Activated CD8-positive, alpha-beta memory T cell treated with anti-CD3 and anti-CD28 coated beads, Interleukin-2, amount 50 U/mL, for 24 hours (primary cell): ENCODE measurements around the gene CWC22.
"Not testable (repeated sequence)": the region's sequence is repeated elsewhere in the genome, so short reads cannot be mapped to it uniquely, and the experiment has no call there.

Experiments used
- DNase-seq: peaks from one replicate; pipeline ENCODE4 v3.0.0-alpha.2; 2020; ENCODE audit errors: extremely low read depth

Gene CWC22

DNA sequence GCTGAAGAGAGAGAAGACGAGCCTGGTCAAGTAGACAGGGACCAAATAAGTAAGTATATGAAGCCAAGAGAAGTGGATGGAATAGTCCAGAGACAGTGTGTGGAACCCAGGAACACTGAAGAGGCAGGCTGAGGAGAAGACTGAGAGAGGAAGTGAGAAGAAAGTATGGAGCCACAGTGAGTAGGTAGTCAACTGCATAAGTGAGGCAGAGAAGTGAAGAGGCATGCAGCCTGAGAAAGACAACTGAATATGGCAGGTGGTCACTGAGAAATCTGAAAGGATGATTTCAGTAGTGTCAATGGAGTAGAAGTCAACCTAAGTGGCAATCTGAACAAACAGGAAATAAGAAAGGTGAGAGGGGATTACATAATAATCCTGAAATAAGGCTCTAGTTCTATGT lies 55.4 kb downstream of the CWC22 start:
- no peak for DNase-seq

DNA sequence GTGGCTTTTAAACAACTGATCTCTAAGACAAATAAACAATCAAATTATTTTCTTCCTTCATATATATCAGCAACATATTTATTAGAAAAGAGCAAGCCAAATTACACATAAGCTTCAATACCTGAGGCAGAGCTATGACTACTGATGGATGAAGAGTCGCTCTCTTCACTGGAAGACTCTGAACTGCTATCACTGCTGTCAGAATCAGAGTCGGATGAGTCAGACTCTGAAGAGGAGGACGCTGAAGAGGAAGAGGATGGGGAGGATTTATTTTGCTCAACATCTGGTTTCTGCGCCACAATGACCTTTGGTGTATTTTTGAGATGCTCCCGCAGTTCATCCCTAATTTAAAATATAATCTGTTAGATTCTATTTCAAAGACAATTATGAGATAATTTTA lies 56.7 kb downstream of the CWC22 start:
- DNase-seq, result no peak

DNA sequence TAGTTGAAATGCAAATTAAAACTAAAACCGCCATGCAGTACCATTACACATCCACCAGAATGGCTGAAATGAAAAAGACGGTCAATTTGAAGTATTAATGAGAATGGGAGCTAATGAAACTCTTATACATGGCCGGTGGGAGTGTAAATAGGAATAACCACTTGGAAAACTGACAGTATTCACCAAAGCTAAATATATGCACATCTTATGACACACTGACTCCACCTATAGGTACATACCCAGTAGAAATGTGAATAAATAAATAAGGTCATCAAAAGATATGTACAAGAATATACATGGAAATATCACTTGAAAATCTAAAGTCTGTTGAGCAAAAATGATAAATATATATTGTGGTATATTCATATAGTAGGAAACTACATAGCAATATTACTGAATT lies 57.7 kb downstream of the CWC22 start:
- no peak for DNase-seq

DNA sequence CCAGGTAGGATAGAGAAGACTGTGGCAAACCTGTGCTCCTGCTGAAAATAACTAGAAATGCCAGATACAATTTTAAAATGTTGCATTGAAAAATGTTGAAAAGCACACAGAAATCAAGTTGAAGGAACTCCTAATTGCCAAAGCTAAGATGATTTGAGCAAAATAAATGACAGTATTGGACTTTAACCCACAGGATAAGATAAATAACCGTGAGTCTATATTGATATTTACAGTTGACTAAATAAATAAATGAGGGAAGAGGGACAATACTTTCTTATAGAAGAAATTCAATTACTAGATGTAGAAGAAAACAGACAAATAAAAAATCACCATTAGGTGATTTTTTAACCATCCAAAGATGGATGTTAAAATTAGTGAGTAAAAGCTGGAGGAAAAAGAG lies 59.0 kb downstream of the CWC22 start:
- DNase-seq, result no peak

DNA sequence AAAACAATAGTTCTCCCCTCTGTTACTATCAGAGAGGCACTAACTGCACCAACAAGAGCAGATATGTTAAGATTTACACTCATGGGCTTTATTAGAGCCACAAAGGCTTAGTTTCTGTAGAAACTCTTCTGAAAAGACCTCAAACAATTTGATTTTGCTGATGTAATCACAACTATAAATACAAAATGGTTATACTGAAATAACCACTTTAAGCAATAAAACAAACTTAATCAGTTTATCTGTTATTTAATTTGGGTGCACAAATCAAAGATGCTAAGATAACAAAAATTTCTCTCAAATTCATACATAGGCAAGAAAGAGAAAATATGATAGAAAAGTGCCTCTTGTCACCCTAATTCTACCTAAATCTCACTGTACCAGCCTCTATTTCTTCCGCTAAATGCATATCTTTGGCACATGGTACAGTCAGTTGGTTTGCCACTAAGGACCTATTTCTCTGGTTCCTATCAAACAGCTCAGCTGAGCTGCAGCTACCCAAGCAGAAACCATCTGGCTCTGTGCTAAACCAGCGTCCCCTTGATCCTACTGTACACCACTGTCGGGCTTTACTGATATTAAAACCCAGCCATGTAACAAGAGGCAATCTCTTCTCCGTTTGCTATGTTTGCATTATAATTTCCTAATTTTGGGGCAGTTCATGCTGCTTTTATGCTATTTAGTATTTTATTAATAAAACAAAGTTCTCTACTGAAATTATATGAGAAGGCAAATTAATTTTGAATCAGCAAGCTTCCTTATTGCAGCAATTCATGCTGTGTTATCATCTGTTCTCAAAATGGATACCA lies 60.1 kb downstream of the CWC22 start:
- no peak for DNase-seq

DNA sequence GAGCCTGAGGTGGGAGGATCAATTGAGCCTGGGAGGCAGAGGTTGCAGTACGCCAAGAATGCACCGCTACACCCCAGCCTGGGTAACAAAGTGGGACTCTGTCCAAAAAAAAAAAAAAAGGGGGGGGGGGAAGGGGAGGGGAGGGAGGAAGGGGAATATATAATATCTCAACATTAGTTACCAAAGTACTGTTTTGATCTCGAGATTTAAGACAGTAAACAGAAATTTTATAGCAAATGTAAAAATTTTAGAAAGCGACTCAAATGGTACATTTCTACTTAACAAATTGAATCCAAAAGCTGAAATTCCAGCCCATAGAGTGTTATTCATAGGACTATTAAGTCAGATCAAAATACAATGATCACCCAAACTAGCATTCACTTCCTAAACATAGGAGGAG lies 60.8 kb downstream of the CWC22 start:
- DNase-seq, result no peak

DNA sequence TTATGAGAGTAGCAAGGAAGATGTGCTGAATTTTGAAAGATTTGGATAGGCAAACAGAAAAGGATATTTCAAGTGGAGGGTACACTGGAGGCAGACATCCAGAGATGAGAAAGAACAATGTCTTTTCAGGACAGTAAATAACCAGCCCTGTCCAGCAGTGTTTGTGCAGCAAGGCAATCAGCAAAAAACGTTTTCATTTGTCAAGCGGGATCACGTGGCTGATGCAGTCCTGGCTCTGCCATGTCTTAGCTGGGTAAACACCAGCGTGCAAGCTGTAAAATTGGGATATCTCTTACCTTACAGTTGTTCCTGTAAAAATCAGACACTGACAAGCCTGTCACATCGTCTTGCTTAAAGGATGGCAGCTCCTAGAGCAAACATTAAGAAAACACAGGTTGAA lies 67.8 kb downstream of the CWC22 start:
- DNase-seq, result no peak

DNA sequence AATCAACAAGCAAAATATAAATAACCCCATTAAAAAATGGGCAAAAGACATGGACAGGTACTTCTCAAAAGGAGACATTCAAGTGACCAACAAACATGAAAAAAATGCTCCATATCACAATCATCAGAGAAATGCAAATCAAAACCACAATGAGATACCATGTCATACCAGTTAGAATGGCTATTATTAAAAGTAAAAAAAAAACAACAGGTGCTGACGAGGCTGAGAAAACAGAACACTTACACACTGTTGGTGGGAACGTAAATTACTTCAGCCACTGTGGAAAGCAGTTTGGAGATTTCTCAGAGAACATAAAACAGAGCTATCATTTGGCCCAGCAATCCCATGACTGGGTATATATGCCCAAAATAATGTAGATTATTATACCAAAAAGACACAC lies 69.1 kb downstream of the CWC22 start:
- DNase-seq, result no peak

DNA sequence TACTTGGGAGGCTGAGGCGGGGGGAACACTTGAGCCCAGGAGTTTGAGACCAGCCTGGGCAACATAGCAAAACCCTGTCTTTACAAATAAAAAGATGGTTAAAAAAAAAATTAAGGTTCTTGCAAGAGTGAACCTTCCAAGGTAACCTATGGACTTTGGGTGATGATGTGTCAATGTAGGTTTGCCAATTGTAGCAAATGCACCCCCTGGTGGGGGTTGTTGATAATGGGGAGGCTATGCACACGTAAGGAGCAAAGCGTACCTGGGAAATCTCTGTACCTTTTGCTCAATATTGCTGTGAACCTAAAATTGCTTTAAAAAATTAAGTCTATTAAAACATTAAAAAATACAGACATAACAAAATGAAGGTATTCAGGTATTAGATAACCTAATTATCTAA lies 70.4 kb downstream of the CWC22 start:
- no peak for DNase-seq

DNA sequence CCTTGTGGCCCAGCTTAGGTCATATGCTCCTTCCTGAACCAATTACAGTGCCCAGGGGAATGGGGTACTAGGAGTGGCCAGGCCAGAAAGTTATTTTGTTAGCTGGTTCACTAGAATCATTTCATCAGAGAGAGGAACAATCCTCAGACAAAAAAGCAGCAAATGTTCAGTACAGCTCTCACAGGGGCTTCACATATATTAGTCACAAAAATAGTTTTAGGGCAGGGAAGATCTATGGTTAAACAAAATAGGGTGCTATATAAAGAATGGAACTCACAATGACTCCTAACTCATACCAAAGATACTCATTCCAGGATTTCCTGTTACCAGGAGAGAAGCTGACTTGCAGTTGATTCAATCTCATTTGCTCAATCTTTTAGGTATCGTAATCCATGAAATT lies 71.0 kb downstream of the CWC22 start:
- no peak for DNase-seq

DNA sequence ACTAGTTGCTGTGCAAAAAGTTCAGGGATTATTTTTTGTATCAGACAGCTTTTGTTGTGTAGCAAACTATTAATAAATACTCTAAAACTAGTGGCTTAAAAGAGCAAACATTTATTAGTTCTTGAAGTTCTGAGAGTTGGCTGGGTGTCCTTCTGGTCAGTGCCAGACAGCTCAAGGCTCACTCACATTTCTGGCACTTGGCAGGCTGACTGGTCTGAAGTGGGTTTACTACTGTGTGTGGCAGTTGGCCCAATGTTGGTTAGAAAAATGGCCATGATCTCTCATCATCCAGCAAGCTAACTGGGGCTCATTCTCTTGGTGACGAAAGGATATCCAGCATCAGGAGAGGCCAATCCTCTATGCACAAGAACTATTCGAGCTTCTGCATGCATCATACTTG lies 74.3 kb downstream of the CWC22 start:
- no peak for DNase-seq

DNA sequence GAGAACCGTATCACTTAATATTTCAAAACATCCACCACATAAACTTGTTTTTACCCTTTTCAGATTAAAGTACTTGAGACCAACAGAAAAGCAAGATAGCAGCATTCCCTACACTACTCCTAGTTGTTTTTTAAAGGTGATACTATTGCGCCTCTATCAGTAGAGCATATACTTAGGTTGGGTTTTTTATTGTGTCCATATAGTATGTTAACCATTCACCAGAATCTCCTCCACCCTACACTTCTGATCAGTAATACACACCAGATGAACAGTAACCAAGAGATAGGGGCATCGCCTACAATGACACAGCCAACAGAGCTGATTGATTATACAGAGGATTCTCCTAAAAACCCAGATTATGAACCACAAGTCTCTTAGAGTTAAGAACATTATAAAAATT lies 75.6 kb downstream of the CWC22 start:
- DNase-seq, result no peak

DNA sequence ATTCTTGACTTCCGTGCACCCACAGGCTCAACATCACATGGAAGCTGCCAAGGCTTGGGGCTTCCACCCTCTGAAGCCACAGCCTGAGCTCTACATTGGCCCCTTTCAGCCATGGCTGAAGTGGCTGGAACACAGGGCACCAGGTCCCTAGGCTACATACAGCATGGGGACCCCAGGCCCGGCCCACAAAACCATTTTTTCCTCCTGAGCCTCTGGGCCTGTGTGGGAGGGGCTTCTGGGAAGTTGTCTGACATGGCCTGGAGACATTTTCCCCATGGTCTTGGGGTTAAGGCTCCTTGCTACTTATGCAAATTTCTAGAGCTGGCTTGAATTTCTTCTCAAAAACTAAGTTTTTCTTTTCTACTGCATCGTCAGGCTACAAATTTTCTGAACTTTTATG lies 77.1 kb downstream of the CWC22 start:
- not testable (repeated sequence) for DNase-seq

DNA sequence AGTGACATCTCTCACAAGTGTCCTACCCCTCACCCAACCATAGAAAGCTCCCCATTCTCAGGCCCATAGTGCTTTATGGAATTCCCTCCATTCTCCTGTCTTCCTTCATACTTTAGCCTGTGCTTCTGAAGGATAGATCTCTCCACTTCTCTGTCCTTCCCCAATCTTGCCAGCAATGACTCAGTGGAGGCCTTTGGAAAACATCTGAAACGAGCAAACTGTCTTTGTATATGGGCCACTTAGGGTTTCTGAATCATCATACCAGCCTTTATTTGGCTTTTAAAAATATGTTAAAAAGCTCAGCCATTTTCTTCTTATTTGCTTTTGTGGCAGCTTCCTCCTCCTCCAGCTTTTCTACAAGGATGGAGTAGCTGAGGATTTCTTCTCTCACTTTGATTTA lies 80.1 kb downstream of the CWC22 start:
- DNase-seq, result no peak

DNA sequence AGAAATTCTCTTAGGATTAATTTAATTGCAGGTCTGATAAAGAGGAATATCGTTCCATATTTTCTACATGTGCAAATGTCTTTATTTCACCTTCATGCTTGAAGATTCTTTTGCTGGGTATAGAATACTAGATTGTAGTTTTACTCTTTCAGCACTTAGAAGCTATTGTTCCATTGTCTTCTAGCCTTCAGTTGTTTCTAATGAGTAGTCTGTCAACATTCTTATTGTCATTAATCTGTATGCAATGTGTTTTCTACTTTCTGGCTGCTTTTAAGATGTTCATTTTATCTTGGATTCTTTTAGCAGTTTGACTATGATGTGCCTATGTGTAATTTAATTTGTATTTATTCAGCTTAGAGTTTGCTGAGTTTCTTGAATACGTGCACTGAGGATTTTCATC lies 81.4 kb downstream of the CWC22 start:
- no peak for DNase-seq

DNA sequence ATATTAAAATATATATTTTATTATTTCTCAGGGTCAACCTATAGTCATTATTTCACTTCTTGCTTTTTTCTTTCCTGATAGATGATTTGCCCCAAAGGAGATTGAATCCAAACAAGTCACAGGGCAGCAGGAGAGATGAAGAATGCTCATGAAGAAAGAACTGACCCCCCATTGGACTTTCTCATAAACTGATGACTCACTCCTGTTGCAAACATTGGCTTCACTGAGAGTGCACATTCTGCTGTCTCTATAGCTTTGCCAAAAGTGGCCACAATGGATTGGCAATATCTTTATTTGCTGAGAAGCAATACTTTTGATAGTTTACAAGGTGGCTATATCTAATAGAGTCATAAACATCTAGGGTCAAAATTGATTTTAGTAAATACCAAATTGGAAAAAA lies 89.8 kb downstream of the CWC22 start:
- no peak for DNase-seq

DNA sequence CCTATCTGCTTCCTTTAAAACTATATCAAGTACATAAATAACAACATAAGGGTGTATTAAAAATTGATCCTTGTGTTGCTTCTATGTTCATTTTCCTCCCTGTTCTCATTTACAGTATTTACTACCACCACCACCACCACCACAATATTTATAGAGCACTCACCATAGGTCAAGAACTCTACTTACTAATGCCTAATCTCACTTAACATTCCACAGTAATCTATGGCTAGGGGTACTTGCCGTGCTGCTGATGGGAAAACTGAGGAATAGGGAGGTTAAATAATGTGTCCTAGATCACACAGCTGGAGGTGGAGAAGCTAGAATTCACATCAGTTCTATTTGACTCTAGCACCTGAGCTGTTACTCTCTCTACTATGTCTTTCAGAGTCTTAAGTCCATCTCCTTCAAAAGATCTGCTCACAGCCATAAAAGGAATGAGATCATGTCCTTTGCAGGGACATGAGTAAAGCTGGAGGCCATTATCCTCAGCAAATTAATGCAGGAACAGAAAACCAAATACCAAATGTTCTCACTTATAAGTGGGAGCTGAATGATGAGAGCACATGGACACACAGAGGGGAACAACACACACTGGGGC lies 91.6 kb downstream of the CWC22 start:
- no peak for DNase-seq

DNA sequence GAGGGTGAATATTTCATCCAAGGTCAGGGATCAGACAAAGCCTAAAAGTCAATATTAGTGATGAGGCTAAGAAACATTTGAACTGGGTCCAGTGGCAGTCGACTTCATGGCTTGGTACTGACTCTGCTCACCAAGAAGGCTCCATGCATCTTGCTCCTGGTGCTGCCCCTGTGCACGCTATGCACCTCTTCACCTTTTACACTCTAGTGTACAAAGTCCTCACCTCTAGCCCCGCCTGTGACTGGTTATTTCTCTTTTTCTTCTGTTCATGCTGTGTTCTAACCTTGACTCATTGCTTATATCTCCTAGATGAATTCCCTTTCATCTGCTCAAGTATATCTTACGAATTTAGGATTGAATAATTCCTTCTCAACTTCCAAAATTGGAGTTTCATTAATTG lies 93.3 kb downstream of the CWC22 start:
- DNase-seq, result no peak

DNA sequence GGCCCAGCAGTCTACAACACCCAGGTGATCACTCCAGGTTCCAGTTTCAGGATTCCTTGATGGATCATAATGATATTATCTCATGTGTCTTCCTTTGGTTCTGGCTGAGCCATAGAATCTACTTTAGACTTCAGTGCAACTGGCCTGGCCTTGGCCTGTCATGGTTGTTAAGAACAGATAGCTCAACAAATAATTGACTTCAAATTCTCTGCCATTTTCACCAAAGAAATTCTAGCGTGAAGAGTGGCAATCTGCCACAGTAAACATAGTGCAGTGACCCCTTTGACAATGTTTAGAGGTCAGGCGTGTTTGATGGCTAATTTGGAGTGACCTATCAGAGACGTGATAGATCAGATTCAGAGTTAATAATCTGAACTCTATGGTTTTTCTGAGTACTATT lies 95.5 kb downstream of the CWC22 start:
- DNase-seq, result no peak

DNA sequence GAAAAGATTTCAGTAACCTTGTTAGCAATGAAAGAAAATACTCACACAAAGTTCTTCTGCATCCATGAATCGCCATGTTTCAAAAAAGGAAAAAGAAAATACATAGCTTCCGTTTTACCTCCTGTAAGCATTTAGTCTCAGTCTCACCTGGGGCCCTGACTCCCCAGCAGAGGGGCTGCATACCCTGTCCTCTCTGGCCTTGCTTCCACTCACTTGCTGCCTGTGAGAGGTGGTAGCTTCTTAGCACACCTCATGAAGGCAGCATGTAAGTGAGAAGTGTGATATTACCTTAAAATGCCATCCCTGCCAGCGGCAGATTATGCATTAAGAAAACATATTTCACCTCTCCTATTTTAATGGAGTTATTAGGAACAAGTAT lies 96.4 kb downstream of the CWC22 start:
- no peak for DNase-seq

DNA sequence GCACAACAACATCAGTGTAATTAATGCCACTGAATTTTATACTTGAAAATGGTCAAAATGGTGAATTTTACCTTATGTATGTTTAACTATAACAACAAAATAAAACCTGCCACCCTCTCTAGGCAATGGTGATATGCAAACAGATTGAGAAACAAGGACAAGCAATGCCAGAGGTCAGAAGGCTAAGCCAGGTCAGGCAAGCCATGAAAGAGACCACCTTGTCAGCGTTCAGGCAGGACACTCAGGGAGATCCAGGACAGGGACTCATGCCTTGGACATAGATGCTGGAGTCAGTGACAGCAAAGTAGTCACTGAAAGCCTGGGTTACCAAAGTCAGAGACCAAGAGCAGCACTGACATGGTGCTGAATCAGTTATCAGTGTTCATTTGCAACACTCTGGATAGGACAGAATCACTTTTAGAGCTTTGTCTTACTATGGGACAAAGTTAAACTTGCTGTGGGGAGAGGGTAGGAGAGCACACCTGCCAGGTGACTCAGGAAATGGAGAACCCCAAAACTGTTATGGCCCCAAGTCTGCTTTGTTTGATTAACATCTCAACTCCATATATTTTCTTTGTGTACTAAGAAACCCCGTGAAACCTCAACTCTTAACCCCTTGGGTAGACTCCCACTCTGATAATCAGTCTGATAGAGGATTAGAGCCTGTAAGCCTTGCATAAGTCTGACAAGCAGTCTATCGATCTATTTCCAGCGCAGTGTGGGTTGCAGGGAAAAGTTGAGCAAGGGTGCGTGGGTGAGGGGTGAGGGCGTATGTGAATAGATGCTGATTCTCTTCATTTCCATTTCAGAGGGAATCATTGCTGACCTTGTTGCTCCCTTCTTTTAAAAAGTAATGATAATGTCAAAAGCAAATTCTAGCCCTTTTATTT lies 97.0 kb downstream of the CWC22 start:
- DNase-seq, result no peak

DNA sequence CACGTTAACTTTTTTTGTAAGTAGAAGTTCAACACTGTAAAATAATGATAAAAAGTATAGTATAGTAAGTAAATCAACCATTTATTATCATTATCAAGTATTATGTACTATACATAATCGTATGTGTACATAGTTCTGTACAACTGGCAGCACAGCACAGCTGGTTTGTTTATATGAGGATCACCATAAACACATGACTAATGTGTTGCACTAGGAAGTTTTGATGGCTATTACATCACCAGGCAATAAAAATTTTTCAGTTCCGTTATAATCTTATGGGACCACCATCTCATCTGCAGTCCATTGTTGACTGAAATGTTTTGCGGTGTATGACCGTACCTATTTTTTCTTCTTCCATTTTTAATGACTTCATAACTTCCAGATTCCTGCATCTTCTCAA lies 106.4 kb downstream of the CWC22 start:
- no peak for DNase-seq

DNA sequence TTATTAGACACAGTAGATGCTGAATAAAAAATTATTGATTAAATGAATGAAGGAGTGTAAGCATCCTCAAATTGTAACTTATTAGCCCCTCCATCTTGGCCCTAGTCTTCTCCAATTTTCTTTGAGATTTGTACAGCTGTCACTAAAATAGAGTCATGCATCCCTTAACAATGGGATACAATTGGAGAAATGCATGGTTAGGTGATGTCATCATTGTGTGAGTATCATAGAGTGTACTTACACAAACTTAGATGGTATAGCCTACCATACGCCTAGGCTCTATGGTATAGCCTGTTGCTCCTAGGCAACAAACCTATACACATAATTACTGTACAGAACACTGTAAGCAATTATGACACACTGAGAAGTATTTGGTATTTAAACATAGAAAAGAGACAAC lies 107.4 kb downstream of the CWC22 start:
- DNase-seq, result no peak
